Embryonic facial prominence (tissue), 1 donor: ENCODE measurements around the gene CDR2L.
"Not testable (repeated sequence)": the region's sequence is repeated elsewhere in the genome, so short reads cannot be mapped to it uniquely, and the experiment has no call there.

Experiments used
- DNase-seq: peaks from one replicate; pipeline ENCODE4 v3.0.0-alpha.2; 2016; ENCODE audit errors: extremely low spot score

CDR2L gene

DNA sequence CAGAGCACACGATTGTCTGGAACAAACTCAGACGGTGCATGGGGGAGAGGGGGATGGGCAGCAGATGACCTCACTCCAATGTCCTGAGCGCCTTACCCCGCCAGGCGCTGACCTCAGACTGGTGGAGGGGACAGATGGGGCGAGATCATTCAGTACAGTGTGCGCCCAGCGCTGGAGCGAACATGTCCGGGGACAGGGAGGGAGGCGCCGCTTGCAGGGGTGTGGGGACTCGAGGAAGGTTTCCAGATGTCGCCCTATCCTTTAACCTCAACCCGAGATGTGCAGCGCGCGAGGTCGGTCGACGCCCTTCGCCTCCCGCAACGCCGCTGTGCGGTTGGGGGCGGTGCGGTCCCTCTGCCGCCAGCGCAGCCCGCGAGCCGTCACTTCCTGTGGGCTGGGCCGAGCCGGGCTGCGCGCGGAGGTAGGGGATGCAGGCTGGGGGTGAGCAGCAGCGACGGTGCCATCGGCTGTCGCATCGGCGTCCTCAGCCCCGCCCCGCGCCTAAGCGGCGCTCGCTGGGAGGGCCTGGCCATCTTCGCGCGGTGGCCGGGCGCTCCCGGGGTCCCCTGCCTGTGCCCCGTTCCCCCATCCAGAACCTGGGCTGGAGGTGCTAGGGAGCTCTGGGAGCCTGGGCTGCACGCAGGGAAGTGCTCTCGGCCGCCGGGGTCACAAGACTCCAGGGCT is 5.3 kb upstream of the CDR2L start:
- peak; percentile 53 for DNase-seq

DNA sequence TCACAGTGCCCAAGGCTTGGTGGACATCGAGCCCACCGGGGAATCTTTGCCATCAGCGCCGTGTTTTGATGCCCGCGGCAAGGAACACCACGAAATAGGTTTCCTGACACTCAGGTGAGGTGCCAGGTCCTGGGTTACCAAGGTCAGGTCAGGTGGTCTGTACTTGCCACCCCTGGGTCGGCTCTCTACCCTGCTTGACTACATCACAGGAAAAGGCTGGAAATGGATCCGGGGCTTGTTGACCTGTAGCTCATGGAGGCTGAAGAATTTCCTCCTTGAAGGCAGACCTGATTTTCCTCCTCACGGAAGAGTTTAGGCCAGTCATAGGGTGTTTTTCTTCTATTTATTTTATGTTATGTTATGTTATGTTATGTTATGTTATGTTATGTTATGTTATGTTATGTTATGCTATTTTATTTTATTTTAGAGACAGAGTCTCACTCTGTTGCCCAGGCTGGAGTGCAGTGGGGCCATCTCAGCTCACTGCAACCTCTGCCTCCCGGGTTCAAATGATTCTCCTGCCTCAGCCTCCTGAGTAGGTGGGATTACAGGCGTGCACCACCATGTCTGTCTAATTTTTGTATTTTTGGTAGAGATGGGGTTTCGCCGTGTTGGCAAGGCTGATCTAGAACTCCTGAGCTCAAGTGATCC is 4.6 kb upstream of the CDR2L start:
- not testable (repeated sequence) for DNase-seq

DNA sequence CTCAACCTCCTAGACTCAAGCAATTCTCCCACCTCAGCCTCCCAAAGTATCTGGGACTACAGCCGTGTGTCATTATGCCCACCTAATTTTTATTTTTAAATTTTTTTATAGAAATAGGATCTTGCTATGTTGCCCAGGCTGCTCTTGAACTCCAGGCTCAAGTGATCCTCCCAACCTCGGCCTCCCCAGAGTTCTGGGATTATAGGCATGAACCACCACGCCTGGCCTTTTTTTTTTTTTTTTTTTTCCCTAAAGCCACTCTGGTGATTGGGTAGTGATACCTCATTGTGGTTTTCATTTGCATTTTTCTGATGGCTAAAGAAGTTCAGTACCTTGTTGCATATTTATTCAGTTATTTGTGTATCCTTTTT is 1.2 kb upstream of the CDR2L start:
- DNase-seq, result no peak

- peak; percentile 73 for DNase-seq
These were observed 678 bp downstream of the CDR2L start for GRCh38 chr17:74987909-74988711.

DNA sequence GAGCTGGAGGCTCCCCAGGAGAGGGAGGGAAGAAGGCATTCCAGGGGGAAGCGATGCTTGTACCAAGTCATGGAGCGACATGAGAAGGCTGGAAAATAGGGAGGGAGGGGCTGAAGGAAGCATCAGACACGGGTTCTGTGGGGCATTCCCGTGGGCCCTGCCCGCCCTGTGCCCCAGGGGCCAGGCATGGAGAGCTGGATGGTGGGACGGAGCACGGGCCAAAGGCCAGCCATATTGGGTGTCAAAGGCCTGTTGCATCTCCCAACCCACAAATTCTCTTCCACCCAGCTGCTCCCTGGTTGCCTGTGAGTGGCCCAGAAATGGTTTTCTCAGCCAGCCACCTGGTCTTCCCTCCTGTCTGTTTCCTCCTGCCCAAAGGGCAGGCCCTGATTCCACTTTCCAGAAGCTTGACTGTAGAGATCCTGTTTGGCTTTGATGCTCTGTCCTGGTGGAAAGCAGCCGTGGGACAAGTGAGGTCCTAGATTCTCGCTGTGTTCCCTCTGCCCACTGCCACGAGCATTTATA is 3.2 kb downstream of the CDR2L start:
- DNase-seq, result no peak

GRCh38 chr17:74992223-74992622 is 4.8 kb downstream of the CDR2L start:
- no peak for DNase-seq

- no peak for DNase-seq
These were observed 7.0 kb downstream of the CDR2L start for GRCh38 chr17:74994440-74994839.

DNA sequence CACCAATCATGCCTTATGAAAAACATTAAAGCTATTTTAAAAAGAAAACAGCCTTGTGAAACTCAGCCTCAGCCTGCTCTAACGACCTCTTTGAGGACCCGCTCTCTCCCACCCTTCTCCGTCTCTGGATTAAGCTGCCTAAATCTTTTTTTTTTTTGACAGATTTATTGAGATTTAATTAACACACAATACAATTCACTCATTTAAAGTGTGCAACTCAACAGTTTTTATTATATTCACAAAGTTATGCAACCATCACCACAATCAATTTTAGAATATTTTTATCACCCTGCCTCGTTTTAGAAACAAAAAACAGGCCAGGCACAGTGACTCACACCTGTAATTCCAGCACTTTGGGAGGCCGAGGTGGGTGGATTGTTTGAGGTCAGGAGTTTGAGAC is 8.4 kb downstream of the CDR2L start:
- no peak for DNase-seq

DNA sequence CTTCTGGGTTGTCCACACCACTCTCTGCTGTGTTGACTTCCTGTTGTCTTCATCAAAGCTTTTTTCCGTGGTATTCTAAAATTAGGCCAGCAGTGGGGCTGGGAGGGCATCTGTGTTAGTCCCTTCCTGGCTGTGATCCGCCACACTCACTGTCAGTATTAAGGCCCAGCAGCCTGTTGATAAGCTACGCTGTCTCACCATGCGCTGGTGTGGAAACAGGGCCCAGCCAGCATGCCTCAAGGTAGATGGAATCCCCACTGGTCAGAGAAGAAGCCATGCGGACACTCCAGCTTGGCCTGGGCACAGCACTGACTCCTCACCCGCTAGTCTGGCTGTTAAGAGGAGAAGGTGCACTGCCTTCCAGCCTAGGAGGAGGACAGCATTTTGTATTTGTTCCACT is 11.4 kb downstream of the CDR2L start:
- DNase-seq, result no peak

DNA sequence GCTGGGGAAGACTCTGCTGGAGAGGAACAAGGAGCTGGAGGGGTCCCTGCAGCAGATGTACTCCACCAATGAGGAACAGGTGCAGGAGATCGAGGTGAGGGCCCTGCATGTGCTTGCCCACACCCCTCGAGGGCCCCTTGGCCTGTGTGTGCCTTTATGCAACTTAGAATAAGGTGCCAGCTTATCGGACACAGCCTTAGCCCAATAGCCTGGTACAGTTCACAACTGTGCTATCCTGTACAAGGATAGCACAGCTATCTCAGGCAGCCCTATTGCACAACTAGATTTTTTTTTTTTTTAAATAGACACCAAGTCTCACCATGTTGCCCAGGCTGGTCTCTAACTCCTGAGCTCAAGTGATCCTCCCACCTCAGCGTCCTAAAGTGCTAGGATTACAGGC is 12.1 kb downstream of the CDR2L start:
- DNase-seq, result no peak

GRCh38 chr17:75001915-75002843 is 14.7 kb downstream of the CDR2L start:
- DNase-seq, result no peak

DNA sequence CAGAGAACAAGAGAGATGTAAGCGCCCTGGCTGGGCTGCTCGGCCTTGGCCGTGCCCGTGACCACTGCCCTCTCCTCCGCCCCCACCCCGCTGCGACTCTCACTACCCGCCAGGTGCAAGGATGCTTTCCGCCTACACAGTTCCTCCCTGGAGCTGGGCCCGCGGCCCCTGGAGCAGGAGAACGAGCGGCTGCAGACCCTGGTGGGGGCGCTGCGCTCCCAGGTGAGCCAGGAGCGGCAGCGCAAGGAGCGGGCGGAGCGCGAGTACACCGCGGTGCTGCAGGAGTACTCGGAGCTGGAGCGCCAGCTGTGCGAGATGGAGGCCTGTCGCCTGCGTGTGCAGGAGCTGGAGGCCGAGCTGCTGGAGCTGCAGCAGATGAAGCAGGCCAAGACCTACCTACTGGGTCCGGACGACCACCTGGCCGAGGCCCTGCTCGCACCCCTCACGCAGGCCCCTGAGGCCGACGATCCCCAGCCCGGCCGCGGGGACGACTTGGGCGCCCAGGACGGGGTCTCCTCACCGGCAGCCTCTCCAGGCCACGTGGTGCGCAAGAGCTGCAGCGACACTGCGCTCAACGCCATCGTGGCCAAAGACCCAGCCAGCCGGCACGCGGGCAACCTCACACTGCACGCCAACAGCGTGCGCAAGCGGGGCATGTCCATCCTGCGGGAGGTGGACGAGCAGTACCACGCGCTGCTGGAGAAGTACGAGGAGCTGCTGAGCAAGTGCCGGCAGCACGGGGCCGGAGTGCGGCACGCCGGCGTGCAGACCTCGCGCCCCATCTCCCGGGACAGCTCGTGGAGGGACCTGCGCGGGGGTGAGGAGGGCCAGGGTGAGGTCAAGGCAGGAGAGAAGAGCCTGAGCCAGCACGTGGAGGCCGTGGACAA is 15.9 kb downstream of the CDR2L start:
- no peak for DNase-seq

DNA sequence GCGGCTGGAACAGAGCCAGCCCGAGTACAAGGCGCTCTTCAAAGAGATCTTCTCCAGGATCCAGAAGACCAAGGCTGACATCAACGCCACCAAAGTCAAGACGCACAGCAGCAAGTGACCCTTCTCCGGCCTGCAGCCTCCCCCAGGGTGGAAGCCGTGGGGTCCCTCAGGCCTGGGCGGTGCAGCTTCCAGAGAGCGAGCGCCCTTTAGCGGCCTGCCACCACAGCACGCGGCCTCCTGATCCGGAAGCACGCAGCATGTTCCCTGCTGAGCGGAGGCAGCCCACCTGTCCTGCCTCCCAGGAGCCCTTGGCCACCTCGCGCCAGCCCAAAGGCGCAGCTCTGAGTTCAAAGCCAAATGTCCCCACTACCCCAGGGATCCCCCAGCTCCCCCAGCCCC is 16.5 kb downstream of the CDR2L start:
- DNase-seq, result no peak

DNA sequence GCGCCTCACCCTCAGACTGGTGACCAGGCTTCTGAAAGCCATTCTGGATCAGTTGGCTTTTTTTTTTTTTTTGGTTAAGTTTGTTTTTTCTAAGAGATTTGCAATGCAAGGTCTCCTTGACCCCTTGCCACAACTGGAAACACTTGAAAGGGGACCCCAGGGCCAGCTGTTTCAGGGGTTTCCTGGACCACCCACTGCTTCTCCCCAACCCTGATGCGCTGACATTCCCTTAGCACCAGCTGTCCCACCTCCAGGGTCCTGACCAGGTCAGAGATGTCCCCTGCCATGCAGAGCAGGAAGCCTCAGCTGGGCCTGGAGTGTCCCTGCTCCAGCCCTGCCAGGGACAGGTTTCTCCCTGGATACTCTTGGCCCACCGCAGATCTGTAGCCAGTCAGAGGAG is 16.9 kb downstream of the CDR2L start:
- DNase-seq, result no peak

DNA sequence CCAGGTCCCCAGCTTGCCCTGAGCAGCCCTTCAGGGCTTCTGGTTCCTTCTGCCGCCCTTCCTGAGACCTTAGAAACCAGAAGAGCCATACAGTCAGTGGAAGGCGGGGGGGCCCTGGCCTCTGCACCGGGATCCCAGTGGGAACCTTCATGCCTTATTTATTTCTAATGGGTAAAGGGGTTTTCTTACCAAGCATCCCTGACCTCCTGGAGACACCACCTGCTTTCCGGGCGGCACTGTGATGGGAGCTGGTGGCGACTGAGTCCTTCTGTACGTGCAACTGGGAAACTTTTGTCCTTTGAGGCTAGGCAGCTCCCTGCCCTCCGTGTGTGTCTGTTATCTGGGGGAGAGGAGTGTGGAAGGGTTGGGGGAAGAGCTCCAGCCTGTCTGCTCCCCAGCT is 17.9 kb downstream of the CDR2L start:
- DNase-seq, result no peak

DNA sequence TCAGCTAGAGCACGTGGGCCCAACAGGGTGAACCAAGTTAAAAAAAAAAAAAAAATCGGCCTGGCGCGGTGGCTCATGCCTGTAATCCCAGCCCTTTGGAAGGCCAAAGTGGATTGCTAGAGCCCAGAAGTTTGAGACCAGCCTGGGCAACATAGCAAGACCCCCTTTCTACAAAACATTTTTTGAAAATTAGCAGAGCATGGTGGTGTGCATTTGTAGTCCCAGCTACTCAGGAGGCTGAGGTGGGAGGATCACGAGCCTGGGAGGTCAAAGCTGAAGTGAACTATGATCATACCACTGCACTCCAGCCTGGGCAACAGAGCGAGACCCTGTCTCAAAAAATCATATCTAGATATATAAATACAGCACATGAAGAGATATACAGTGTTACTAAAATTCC is 18.7 kb downstream of the CDR2L start:
- not testable (repeated sequence) for DNase-seq

DNA sequence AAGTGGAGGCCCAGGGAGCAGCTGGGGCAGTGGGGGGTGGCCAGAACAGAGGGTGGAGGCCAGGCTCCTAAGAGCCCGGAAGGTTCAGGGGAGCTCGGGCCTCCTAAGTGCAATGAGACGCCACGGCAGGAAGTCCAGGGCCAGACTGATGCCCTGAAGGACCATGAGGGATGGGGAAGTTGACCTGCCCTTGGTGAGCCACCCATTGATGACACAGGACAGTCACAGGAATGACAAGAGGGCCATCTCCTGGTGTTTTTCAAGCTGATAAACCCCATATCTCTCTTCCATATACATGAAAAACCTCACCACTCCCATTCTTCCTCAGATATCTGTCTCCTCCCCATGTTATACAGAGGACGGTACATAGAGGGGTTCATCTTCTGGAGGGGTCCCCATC is 19.2 kb downstream of the CDR2L start:
- no peak for DNase-seq

DNA sequence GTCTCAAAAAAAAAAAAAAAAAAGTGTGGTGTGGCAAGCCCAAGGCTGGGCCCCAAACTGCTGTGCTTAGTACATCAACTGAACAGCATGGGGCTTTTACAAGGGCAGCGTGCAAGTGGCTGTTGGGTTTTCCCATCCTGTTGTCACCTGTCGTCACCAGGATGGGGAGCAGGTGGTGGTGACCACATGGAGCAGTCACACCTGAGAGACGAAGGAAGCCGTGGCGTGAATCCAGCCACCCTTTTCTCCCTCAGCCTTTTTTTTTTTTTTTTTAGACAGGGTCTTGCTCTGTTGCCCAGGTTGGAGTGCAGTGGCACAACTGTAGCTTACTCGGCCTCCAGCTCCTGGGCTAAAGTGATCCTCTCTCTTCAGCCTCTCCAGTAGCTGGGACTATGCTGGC is 20.9 kb downstream of the CDR2L start:
- no peak for DNase-seq

GRCh38 chr17:75009139-75009724 is 21.8 kb downstream of the CDR2L start:
- no peak for DNase-seq

- DNase-seq, result no peak
These were observed 23.4 kb downstream of the CDR2L start for GRCh38 chr17:75010683-75011400.
